Left lung (tissue), 10 donors: ENCODE results near the gene ADGRB3. TPM values are rescaled to one million over a fixed set of nuclear protein-coding genes. Genes with fewer than 3 reads are reported as not detected.
"Not testable (repeated sequence)": the region's sequence is repeated elsewhere in the genome, so short reads cannot be mapped to it uniquely, and the experiment has no call there.

Source experiments
- ATAC-seq: fragments of 200-7000 bp; cut with Tn5 transposase; one replicate; pipeline ENCODE4 v1.9.1; 2020; ENCODE audit warnings: moderate library complexity
- DNase-seq, 4 donors: peaks; one replicate each; pipeline ENCODE4 v3.0.0-alpha.2; 2013 to 2020
- H3K27ac ChIP-seq, 2 donors: fragments of 200-600 bp; sonication (generic) in 1 of 2; one replicate each; pipeline versions ENCODE4 v1.5.0 to v1.8.0; 2020 to 2021
- H3K27me3 ChIP-seq, 2 donors: fragments of 200-600 bp; sonication (generic) in 1 of 2; one replicate each; pipeline versions ENCODE4 v1.5.0 to v1.8.0; 2020 to 2021
- H3K36me3 ChIP-seq, 2 donors: fragments of 200-600 bp; sonication (generic) in 1 of 2; one replicate each; pipeline versions ENCODE4 v1.5.0 to v1.8.0; 2020 to 2021
- H3K4me1 ChIP-seq, 2 donors: fragments of 200-600 bp; one replicate each; pipeline ENCODE4 v1.8.0; 2021
- H3K4me3 ChIP-seq, 2 donors: fragments of 200-600 bp; sonication (generic) in 1 of 2; one replicate each; pipeline versions ENCODE4 v1.5.0 to v1.8.0; 2020 to 2021; ENCODE audit warnings: mild to moderate bottlenecking in 1 of 2
- H3K9me3 ChIP-seq, 2 donors: fragments of 200-600 bp; sonication (generic) in 1 of 2; one replicate each; pipeline versions ENCODE4 v1.5.0 to v1.8.0; 2020 to 2021
- CTCF ChIP-seq, 2 donors: fragments of 200-600 bp; sonication (generic) in 1 of 2; IDR thresholded peaks; one replicate each; pipeline versions ENCODE4 v1.5.0 to v1.8.0; 2021; ENCODE audit warnings: antibody characterized with exemption in 2 of 2
- intact Hi-C, 2 donors: fragments of 100-400 bp; cut with DNase I; formaldehyde crosslinking; loops; one replicate each; pipeline versions ENCODE4 v1.11.2 to v1.14.2; 2022
- polyA plus RNA-seq, 6 donors: library from polyadenylated mRNA; unstranded; fragments of 120-200 nt; gene quantifications; one replicate each; pipeline ENCODE4 v1.2.1, GENCODE V29; 2013; ENCODE audit not compliant: insufficient read length in 6 of 6
- total RNA-seq, 2 donors: library from RNA; stranded (reverse); fragmentation: NEBNext Ultra II Directional; extraction: Animal tissue kit (Norgen Biotek cat#: 25700); gene quantifications; one replicate each; pipeline ENCODE4 v1.2.1, GENCODE V29; 2021
- donor health status: DM: no; HTN: yes; CAD: no.
- donor health status: DM: no; HTN: no; CAD: no.

ADGRB3 gene
- total and polyA plus RNA-seq, 8 donors, result 2.0 to 22.4 (median 13.7) TPM

- no peak for DNase-seq
- H3K36me3 ChIP-seq, result no peaks in the 10 kb centered on the region
- H3K9me3 ChIP-seq, result no peaks in the 10 kb centered on the region
- H3K4me3 ChIP-seq, result no peak overlapping the region
- H3K27me3 ChIP-seq, result no peaks in the 10 kb centered on the region
- no peak for ATAC-seq
- intact Hi-C loops, result no loop called here
- H3K4me1 ChIP-seq, result no peaks in the 10 kb centered on the region
- H3K27ac ChIP-seq, result no peak overlapping the region
- TF ChIP-seq CTCF (IDR thresholded peaks at IDR 0.05), result no peak
Observed at GRCh38 chr6:68657374-68658139, 22.5 kb downstream of the ADGRB3 start.

- ATAC-seq (no peak), DNase-seq (no peak)
- no peak overlapping the region for H3K27ac ChIP-seq
- TF ChIP-seq CTCF (IDR thresholded peaks at IDR 0.05), result no peak
- no peaks in the 10 kb centered on the region for H3K27me3 ChIP-seq
- no peaks in the 10 kb centered on the region for H3K36me3 ChIP-seq
- no peak overlapping the region for H3K4me3 ChIP-seq
- intact Hi-C loops, result no loop called here
- H3K4me1 ChIP-seq, result no peaks in the 10 kb centered on the region
- no peaks in the 10 kb centered on the region for H3K9me3 ChIP-seq
Observed at GRCh38 chr6:68658338-68658737, 23.3 kb downstream of the ADGRB3 start.

- intact Hi-C loops, result no loop called here
- TF ChIP-seq CTCF (IDR thresholded peaks at IDR 0.05), result no peak
- H3K4me1 ChIP-seq, result no peaks in the 10 kb centered on the region
- H3K4me3 ChIP-seq, result no peak overlapping the region
- no peak for ATAC-seq
- DNase-seq, result no peak
- no peaks in the 10 kb centered on the region for H3K27me3 ChIP-seq
- no peaks in the 10 kb centered on the region for H3K9me3 ChIP-seq
- H3K36me3 ChIP-seq, result no peaks in the 10 kb centered on the region
- H3K27ac ChIP-seq, result no peak overlapping the region
Observed at GRCh38 chr6:68673255-68673654, 38.2 kb downstream of the ADGRB3 start.

GRCh38 chr6:68675548-68675947, 40.5 kb downstream of the ADGRB3 start:
- ATAC-seq (no peak), DNase-seq (no peak)
- Histone ChIP-seq H3K4me3 (no peak overlapping the region), H3K9me3 (no peaks in the 10 kb centered on the region), H3K27ac (no peak overlapping the region), H3K4me1 (no peaks in the 10 kb centered on the region), H3K27me3 (no peaks in the 10 kb centered on the region), H3K36me3 (no peaks in the 10 kb centered on the region)
- no peak for TF ChIP-seq CTCF (IDR thresholded peaks at IDR 0.05)
- intact Hi-C loops, result no loop called here

GRCh38 chr6:68676094-68676493, 41.0 kb downstream of the ADGRB3 start:
- H3K4me3 ChIP-seq, H3K9me3 ChIP-seq, DNase-seq, H3K27me3 ChIP-seq, H3K36me3 ChIP-seq, H3K4me1 ChIP-seq, H3K27ac ChIP-seq, intact Hi-C loops, ATAC-seq: not testable (repeated sequence)

- H3K9me3 ChIP-seq, result no peaks in the 10 kb centered on the region
- intact Hi-C loops, result no loop called here
- no peak overlapping the region for H3K4me3 ChIP-seq
- no peak for ATAC-seq
- no peaks in the 10 kb centered on the region for H3K27me3 ChIP-seq
- DNase-seq, result peak in 1 of 4 donors; percentile 38
- no peak overlapping the region for H3K27ac ChIP-seq
- H3K36me3 ChIP-seq, result no peaks in the 10 kb centered on the region
- TF ChIP-seq CTCF (IDR thresholded peaks at IDR 0.05), result no peak
- H3K4me1 ChIP-seq, result no peaks in the 10 kb centered on the region
Observed at GRCh38 chr6:68677058-68677457, 42.0 kb downstream of the ADGRB3 start.
